Measurements from ENCODE around the gene NEK9. TPM values are rescaled to one million over a fixed set of nuclear protein-coding genes. Genes with fewer than 3 reads are reported as not detected.

NEK9 gene
- total RNA-seq, 2 donors from 2014 or later = 68.7 to 86.2 TPM

GRCh38 chr14:75121552-75121951 lies 5.3 kb downstream of the NEK9 start:
- intact Hi-C loops (cut with DNase I) = loop anchor here in 1 of 2 donors (10.0 kb wide), 1 partner anchor 373 kb away; no protein-coding TSS in a partner anchor
- no peak for DNase-seq (ENCODE audit: low spot score)

DNA sequence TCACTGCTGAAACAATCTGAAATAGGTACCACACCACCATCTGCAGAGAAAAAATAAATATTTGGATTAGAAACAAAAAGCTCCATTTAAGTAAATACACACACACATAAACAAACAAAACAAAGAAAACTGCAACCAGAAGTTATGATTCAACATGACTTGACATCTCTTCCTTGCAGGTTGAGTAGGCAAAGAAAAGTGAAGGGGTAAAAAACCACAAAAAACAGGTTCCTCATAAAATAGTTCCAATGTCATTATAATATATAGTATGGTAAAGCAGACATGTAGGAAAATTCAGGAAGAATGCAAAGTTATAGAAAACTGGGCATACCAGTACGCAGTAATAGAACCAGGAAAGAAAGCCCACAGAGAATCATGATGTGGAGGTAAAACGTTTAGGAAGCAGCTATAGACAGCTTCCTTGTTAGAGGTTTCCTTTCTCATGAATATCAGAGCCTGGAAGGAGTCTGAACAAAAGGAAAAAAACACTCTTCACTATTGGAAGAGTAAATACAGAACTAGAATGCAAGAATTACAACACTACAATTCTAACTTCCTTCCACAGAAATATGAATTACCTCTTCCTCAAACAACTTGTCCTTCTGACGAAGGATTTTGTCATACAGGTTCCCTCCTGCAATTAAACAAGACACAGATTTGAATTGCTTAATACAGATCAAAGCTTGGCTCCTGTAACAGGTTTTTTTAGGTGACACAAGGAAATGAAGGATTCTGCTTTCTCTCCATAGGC lies 6.1 kb downstream of the NEK9 start:
- intact Hi-C loops (cut with DNase I) = loop anchor here in 1 of 2 donors (10.0 kb wide), 1 partner anchor 374 kb away; no protein-coding TSS in a partner anchor
- DNase-seq (ENCODE audit: low spot score) = no peak

DNA sequence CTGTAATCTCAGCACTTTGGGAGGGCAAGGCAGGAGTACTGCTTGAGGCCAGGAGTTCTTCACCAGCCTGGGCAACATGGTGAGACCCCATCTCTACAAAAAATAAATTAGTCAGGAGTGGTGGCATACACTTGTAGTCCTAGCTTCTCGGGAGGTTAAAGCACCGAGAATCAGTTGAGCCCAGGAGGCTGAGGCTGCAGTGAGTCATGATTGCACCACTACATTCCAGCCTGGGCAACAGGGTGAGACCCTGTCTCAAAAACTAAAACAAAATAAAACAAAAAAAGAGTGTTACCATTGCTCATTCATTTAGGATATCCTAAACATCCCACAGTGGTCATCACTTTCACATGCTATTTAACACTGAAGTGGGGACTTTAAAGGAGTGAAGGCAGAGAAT lies 7.8 kb downstream of the NEK9 start:
- DNase-seq (ENCODE audit: low spot score) = no peak
- intact Hi-C loops (cut with DNase I) = no loop called here

DNA sequence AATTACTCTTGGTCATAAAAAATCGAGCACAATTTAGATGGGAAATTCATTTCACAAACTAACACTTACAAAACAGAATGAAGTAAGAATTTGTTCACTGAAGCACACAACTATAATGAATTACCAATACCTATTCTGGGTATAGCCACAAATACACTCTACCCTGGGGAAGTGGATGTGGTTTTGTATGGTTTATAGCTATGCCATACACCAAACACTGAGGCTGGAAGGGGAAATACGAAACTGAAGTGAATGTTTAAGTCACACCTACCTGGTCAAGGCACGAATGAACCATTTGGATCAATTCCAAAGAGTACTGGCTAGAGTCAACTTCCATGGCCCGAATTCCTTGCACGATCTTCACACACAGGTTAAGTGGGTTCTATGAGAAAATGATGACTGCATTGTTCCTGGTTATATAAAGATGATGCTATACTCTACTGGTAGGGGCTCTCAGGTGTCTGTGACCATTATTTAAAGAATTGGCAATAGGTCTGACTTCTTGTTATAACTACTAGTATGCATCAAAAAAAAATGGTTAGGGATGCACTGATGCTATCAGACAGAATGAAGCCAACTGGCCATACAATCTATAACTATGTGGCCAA lies 12.8 kb downstream of the NEK9 start:
- DNase-seq (ENCODE audit: low spot score) = no peak
- intact Hi-C loops (cut with DNase I) = no loop called here

DNA sequence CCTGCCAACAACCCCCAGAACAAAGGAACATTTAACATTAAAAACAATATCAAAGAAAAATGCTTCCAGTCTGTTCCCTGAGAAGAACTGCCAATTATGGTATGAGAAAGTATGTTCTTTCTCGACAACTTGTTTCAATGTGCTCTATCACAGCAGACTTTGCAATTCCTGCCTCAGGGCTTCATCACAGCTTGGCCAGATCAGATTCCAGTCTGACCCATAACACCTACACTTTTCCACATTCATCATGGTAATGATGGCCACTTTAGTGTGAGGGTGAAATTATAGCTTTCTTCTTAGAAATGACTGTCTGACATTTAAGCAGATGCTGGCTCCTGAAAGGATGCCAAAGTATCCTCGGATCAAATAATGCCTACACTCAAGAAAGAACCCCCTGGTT lies 17.0 kb downstream of the NEK9 start:
- intact Hi-C loops (cut with DNase I) = no loop called here
- no peak for DNase-seq (ENCODE audit: low spot score)

- DNase-seq (ENCODE audit: low spot score) = no peak
- intact Hi-C loops (cut with DNase I) = no loop called here
Measured at GRCh38 chr14:75107186-75107585, 19.7 kb downstream of the NEK9 start.

DNA sequence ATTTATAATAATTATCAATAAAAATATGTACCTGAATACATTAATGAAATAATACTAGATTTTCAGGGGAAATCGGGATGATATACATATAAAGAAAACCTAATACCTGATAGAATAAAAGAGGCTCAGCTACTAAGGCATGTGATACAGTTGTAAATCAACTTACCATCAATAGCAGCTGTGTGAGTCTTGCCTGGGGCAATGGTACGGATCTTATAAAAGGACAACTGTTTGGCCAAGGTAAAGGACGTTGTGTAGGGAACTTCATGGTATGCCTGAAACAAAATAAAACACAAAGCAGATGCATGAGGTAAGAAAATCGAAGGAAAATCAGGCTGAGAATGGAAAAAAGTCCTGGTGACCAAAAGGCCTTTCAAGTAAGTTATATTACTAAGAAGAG lies 25.4 kb downstream of the NEK9 start:
- intact Hi-C loops (cut with DNase I) = no loop called here
- no peak for DNase-seq (ENCODE audit: low spot score)

- DNase-seq (ENCODE audit: low spot score) = no peak
- intact Hi-C loops (cut with DNase I) = no loop called here
Measured at GRCh38 chr14:75098682-75099081, 28.2 kb downstream of the NEK9 start.

- intact Hi-C loops (cut with DNase I) = no loop called here
- DNase-seq (ENCODE audit: low spot score) = no peak
Measured at GRCh38 chr14:75098212-75098611, 28.6 kb downstream of the NEK9 start.

GRCh38 chr14:75096959-75097358 lies 29.9 kb downstream of the NEK9 start:
- intact Hi-C loops (cut with DNase I) = no loop called here
- DNase-seq (ENCODE audit: low spot score) = no peak

DNA sequence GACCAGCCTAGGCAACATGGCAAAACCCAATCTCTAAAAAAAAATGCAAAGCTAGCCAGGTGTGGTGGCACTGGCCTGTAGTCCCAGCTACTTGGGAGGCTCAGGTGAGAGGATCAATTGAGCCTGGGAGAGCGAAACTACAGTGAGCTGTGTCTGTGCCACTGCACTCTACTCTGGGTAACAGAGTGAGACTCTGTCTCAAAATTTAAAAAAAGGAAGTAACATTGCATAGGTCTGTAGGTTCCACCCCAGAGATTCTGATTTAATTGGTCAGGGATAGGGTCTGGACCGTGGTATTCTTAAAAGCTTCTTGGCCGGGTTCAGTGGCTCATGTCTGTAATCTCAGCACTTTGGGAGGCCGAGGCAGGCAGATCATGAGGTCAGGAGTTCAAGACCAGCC lies 31.2 kb downstream of the NEK9 start:
- intact Hi-C loops (cut with DNase I) = no loop called here
- DNase-seq (ENCODE audit: low spot score) = no peak

DNA sequence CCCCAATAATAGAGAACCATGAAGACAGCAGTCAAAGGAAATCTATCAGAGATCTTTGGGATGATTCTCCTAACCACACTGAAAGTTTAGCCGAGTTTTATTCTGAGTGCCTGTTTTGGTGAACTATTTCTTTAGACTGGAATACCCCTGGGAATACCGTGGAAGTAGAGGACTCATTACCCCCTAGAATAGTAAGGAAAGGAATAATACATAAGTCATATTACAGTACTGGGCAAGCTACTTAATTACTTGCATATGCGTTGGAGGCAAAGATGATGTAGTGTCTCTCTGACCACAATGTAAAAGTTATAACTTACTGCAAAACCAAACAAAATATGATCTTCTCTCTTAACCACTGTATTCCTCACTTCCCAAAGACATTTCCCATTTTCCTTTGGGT lies 32.0 kb downstream of the NEK9 start:
- intact Hi-C loops (cut with DNase I) = no loop called here
- DNase-seq (ENCODE audit: low spot score) = no peak

DNA sequence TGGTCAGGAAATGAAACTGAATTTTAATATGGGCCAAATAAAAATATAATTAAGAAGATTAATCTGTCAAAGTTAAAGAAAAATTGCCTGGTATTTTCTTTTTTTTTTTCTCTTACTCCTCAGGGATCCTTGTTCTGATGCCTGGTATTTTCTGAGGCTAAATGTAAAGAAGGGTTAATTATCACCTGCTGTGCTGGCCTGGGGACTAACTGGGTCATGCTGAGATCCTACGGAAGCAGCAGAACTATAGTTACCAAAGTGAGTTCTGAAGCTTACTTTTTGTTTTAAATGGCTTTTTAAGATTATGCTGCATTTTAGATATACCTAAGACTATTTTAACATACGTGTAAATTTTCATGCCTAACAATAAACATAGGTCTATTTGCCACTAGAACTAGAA lies 34.1 kb downstream of the NEK9 start:
- DNase-seq (ENCODE audit: low spot score) = no peak
- intact Hi-C loops (cut with DNase I) = no loop called here

DNA sequence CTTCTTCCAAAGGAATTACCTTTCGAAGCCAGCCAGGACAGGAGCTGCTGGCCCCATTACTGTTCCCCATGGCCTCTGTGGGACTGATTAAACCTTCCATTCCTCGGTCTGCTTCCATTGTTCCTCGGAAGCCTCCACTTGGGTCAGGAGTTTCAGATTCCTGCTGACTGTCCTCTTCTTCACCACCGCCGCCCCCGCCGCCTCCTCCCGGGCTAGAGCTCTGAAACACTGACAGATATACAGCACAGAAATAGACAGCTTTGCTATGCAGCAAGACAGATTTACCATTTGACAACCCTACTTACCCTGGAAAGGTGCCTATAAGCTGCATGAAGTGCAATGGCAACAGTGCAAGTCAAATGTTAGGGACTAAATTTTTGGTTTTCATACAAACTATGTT lies 35.6 kb downstream of the NEK9 start:
- intact Hi-C loops (cut with DNase I) = no loop called here
- DNase-seq (ENCODE audit: low spot score) = no peak

DNA sequence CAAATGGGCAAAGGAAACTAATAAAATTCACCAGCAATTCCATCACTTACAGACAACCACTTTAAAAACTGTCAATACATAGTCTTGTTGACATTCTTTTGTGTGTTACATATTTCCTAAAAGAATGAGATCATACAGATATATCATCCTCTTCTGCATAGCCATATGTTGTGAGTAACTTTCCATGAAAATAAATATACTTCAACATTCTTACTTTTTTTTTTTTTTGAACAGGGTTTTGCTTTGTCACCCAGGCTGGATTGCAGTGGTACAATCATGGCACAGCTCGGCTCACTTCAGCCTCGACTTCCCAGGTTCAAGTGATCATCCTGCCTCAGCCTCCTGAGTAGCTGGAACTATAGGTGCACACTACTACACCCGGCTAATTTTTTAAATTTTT lies 36.5 kb downstream of the NEK9 start:
- intact Hi-C loops (cut with DNase I) = no loop called here
- DNase-seq (ENCODE audit: low spot score) = no peak

- DNase-seq (ENCODE audit: low spot score) = no peak
- intact Hi-C loops (cut with DNase I) = loop anchor here in 1 of 2 donors (5.0 kb wide), 1 partner anchor 176 kb away; no protein-coding TSS in a partner anchor
Measured at GRCh38 chr14:75088566-75089373, 38.1 kb downstream of the NEK9 start.

GRCh38 chr14:75088153-75088552 lies 38.7 kb downstream of the NEK9 start:
- DNase-seq (ENCODE audit: low spot score) = no peak
- intact Hi-C loops (cut with DNase I) = loop anchor here in 1 of 2 donors (5.0 kb wide), 1 partner anchor 176 kb away; no protein-coding TSS in a partner anchor

- intact Hi-C loops (cut with DNase I) = no loop called here
- DNase-seq (ENCODE audit: low spot score) = no peak
Measured at GRCh38 chr14:75084513-75084912, 42.3 kb downstream of the NEK9 start.

DNA sequence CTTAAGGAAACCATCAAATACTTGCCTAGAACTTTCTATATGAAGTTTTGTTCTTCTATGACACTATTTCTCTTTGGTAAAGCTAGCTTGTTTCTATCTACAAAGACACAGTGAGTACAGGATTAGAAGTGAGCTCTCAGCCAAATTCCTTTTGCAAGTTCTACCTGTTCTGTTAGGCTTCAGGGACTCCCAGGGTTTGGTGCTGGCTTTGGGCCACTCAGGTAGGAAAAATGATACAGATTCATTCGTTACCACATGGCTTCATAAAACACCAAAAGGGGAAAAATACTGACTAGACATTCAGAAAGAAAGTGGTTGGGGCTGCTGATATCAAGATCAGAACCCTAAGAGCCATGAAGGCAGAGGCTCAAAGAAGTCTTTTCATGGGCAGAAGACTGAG lies 43.6 kb downstream of the NEK9 start:
- intact Hi-C loops (cut with DNase I) = no loop called here

GRCh38 chr14:75081660-75082229 lies 45.1 kb downstream of the NEK9 start:
- intact Hi-C loops (cut with DNase I) = loop anchor here in 1 of 2 donors (1.0 kb wide), 1 partner anchor 128 kb away; no protein-coding TSS in a partner anchor
- DNase-seq (ENCODE audit: low spot score) = no peak

More for the DNA sequence above, 43.6 kb downstream of the NEK9 start:
- DNase-seq (ENCODE audit: low spot score) = no peak

All from posterior vena cava (tissue), 2 donors.